Limb (tissue), 2 donors: ENCODE results near the gene HNRNPLL.
A peak's percentile ranks its signal among the peaks of the same experiment; 100 is the strongest.
"Not testable (repeated sequence)": the region's sequence is repeated elsewhere in the genome, so short reads cannot be mapped to it uniquely, and the experiment has no call there.

Experiments
- DNase-seq, 2 donors: peaks; one replicate each; pipeline ENCODE4 v3.0.0-alpha.2; 2016; ENCODE audit errors: extremely low spot score in 2 of 2

Gene HNRNPLL

GRCh38 chr2:38619458-38620164 lies 16.9 kb upstream of the HNRNPLL start:
- DNase-seq: no peak

- no peak for DNase-seq
Observed at GRCh38 chr2:38617301-38617700, 14.6 kb upstream of the HNRNPLL start.

GRCh38 chr2:38615237-38615636 lies 12.5 kb upstream of the HNRNPLL start:
- DNase-seq: no peak

- DNase-seq: no peak
Observed at GRCh38 chr2:38613849-38614213, 11.1 kb upstream of the HNRNPLL start.

GRCh38 chr2:38613126-38613848 lies 10.6 kb upstream of the HNRNPLL start:
- no peak for DNase-seq

- DNase-seq: no peak
Observed at GRCh38 chr2:38610851-38611801, 8.4 kb upstream of the HNRNPLL start.

- DNase-seq: not testable (repeated sequence)
Observed at GRCh38 chr2:38609246-38609645, 6.5 kb upstream of the HNRNPLL start.

GRCh38 chr2:38608755-38609154 lies 6.0 kb upstream of the HNRNPLL start:
- no peak for DNase-seq

- DNase-seq: no peak
Observed at GRCh38 chr2:38605298-38605830, 2.6 kb upstream of the HNRNPLL start.

GRCh38 chr2:38603402-38604290 lies 918 bp upstream of the HNRNPLL start:
- DNase-seq: peak; percentile 87 to 88

- DNase-seq: no peak
Observed at GRCh38 chr2:38602136-38602731, 494 bp downstream of the HNRNPLL start.

GRCh38 chr2:38601463-38602135 lies 1.1 kb downstream of the HNRNPLL start:
- DNase-seq: peak in 1 of 2 donors; percentile 80

GRCh38 chr2:38600921-38601455 lies 1.7 kb downstream of the HNRNPLL start:
- DNase-seq: no peak

- peak in 1 of 2 donors; percentile 37 for DNase-seq
Observed at GRCh38 chr2:38600242-38600891, 2.4 kb downstream of the HNRNPLL start.

- no peak for DNase-seq
Observed at GRCh38 chr2:38599706-38600105, 3.0 kb downstream of the HNRNPLL start.

GRCh38 chr2:38598991-38599295 lies 3.8 kb downstream of the HNRNPLL start:
- DNase-seq: no peak

GRCh38 chr2:38598200-38598990 lies 4.3 kb downstream of the HNRNPLL start:
- no peak for DNase-seq

GRCh38 chr2:38597115-38597514 lies 5.6 kb downstream of the HNRNPLL start:
- no peak for DNase-seq
